ENCODE data around the gene VPS8. TPM values are rescaled to one million over a fixed set of nuclear protein-coding genes. Genes with fewer than 3 reads are reported as not detected.

Gene VPS8
- total RNA-seq, 4 donors from 2014 or later = 32.5 to 63.7 (median 45.6) TPM

- ATAC-seq (ENCODE audit: low FRiP score) (no peak), DNase-seq (ENCODE audit: low spot score) (no peak)
- TF ChIP-seq, protein P1, sequence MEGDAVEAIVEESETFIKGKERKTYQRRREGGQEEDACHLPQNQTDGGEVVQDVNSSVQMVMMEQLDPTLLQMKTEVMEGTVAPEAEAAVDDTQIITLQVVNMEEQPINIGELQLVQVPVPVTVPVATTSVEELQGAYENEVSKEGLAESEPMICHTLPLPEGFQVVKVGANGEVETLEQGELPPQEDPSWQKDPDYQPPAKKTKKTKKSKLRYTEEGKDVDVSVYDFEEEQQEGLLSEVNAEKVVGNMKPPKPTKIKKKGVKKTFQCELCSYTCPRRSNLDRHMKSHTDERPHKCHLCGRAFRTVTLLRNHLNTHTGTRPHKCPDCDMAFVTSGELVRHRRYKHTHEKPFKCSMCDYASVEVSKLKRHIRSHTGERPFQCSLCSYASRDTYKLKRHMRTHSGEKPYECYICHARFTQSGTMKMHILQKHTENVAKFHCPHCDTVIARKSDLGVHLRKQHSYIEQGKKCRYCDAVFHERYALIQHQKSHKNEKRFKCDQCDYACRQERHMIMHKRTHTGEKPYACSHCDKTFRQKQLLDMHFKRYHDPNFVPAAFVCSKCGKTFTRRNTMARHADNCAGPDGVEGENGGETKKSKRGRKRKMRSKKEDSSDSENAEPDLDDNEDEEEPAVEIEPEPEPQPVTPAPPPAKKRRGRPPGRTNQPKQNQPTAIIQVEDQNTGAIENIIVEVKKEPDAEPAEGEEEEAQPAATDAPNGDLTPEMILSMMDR (IDR thresholded peaks at IDR 0.05) = no peak
Observed at GRCh38 chr3:184776916-184777315, 35.0 kb upstream of the VPS8 start.

DNA sequence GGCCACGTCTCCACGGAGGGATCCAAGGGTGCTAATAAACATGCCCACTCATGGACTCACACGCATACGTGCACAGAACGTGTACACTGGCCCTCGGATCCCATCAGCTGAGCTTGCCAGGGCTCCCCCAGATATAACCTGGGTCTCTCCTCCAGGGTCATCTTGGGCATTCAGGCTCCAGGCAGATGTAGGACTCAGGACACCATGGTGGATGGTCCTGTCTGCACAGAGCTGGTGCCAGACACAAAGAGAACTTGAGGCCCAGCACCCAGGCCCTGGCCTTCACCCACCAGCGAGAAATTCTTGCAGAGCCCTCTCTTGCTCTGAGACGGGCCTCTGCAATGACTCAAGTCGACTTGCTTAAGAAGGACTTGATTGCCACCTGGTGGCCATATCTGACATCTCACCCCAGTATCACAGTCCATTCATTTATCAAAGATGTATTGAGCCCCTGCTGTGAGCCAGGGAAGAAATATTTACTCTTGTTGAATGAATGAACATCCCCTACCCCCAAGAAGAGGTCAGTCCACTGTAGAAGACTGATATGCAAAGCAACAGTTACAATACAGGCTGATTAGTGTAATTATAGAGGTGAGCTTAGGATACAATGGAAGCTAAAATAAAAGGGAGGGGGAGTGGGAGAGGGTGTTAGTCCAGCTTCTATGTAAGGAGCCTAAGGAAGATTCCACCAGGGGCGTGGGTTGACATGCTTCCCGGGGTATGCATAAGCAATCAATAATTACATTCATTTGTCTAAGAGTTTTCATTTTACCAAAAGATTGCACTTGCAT is 34.2 kb upstream of the VPS8 start:
- TF ChIP-seq, protein P1 (IDR thresholded peaks at IDR 0.05) = peak in 1 of 3 donors; percentile 91
- peak; percentile 94 for DNase-seq (ENCODE audit: low spot score)
- ATAC-seq (ENCODE audit: low FRiP score) = peak; percentile 79

DNA sequence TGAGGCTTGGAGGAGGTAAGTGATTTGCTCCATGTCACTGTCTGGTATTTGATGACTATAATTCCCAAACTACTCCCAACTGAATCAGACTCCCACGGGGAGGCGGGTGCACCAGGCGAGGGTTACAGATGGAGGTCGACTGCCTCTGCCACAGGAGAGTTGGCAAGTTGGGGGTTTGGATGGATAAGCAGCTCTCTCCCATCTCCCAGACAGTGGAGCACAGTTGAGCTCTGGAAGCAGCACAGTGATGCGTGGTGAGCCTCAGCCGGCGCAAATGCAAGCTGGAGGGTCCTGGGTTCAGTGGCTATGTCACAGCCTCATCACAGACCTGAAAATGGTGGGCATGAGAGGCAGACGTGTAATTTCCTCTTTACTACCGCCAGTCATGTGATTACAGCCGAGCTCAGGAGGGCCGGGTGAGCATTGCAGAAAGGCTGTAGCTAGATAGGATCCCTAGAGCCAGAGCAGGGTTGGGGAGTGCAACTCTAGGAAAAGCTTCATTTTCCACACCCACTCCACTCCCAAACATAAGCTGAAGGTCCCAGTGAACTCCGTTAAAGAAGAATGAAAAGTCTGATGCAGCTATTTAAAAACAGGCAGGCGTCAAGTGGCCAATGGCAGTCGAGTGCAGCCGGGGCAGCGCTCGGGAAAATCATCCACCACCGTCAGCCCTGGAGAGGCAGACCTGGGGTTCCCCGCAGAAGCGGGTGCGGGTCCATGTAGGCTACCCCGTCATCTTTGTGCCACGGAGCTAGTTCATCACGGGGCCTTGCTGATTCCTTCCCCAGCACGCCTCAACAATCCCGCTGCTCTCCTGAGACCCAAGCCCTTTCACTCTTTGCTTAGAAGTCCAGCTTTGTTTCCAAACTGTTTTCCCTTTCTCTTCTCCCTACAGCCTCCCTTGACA is 33.3 kb upstream of the VPS8 start:
- DNase-seq (ENCODE audit: low spot score) (no peak), ATAC-seq (ENCODE audit: low FRiP score) (no peak)

DNA sequence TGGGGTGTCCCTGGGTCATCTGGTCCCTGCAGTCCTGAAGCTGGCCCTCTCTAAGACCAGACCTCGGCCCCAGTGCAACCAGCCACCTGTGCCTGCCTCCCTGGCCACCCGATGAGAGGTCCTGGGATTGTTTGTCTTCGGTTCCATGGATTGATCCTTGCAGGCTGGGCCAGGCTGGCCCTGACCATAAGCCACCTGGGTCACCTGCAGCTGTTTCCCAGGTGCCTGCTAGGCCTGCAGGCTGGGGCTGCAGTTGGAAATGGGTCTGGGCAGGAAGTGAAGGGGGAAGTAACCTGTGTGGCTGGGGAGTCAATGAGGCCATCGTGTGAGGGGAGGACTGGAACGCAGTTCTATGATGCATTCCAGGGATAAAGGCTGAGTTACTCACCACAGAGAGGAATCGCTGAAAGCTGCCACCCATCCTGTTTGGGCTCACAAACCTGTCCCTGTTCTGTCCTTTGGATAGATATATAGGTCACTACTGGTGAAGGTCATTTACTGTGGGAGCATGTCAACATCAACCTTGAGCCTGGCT is 30.9 kb upstream of the VPS8 start:
- DNase-seq (ENCODE audit: low spot score) (no peak), ATAC-seq (ENCODE audit: low FRiP score) (no peak)
- TF ChIP-seq, protein P1 (IDR thresholded peaks at IDR 0.05) = no peak

More for the DNA sequence above, 33.3 kb upstream of the VPS8 start:
- TF ChIP-seq, protein P1 (IDR thresholded peaks at IDR 0.05) = no peak

DNA sequence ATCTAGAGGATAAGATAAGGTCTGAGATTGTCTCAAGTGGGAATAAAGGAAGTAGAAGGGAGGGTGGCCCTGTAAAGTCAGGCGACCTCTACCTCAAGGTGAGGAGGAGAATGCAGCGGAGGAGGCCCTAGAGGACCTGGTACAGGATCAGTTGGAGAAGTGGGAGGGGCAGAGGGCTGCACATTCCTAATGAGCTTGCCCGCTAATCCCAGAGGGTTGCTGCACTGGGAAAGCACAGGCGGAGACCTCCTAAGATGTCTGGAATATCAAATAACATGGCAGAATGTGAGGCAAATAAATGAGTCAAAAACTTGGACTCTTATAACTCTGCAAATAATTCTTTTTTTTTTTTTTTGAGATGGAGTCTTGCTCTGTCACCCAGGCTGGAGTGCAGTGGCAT is 30.2 kb upstream of the VPS8 start:
- TF ChIP-seq, protein P1 (IDR thresholded peaks at IDR 0.05) = no peak
- ATAC-seq (ENCODE audit: low FRiP score) = no peak
- DNase-seq (ENCODE audit: low spot score) = no peak

- TF ChIP-seq, protein P1 (IDR thresholded peaks at IDR 0.05) = no peak
- no peak for ATAC-seq (ENCODE audit: low FRiP score)
- DNase-seq (ENCODE audit: low spot score) = no peak
Observed at GRCh38 chr3:184783319-184783718, 28.6 kb upstream of the VPS8 start.
